CD4-positive, alpha-beta T cell treated with Interleukin-1 beta for 1 hour (primary cell): ENCODE data around the gene PRAME.
"Not testable (repeated sequence)": the region's sequence is repeated elsewhere in the genome, so short reads cannot be mapped to it uniquely, and the experiment has no call there.

ENCODE experiments used
- DNase-seq, 2 donors: peaks; one replicate each; pipeline ENCODE4 v3.0.0-alpha.2; 2020 to 2022

PRAME gene

DNA sequence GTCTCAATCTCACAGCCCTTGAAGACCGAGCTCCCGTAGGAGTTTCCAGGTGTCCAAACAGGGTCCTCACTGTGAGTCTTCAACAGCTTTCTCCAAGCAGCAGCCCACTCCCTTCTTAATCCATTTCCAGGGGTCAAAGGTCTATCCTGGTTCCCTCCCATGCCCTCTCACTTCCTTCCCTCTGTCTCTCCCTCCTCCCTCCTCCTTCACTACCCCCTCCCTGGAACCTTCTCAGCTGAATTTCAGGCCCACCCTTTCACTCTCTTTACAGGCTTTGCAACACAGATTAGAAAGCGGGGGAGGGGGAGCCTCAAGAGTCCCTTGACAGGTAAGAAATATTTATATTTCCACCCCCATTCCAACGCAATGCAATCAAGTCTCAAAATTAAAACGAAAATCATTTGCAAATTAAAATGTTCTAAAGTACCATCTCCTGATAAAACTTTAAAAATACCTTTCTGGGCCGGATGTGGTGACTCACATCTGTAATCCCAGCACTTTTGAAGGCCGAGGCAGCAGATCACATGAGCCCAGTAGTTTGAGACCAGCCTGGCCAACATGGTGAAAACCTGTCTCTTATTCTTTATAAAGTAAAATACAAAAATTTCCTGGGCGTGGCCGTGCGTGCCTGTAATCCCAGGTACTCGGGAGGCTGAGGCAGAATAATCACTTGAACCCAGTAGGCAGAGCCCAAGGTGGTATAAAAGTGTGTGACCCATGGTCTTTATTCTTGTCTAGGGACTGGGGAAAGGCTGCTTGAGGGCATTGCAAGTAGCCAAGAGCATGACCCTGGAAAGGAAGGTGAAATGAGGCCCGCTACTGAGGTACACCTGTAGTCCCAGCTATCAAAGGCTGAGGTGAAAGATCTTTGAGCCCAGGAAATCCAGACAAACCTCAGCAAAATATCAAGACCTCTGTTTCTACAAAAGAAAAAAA is 38.1 kb downstream of the PRAME start:
- DNase-seq = no peak

DNA sequence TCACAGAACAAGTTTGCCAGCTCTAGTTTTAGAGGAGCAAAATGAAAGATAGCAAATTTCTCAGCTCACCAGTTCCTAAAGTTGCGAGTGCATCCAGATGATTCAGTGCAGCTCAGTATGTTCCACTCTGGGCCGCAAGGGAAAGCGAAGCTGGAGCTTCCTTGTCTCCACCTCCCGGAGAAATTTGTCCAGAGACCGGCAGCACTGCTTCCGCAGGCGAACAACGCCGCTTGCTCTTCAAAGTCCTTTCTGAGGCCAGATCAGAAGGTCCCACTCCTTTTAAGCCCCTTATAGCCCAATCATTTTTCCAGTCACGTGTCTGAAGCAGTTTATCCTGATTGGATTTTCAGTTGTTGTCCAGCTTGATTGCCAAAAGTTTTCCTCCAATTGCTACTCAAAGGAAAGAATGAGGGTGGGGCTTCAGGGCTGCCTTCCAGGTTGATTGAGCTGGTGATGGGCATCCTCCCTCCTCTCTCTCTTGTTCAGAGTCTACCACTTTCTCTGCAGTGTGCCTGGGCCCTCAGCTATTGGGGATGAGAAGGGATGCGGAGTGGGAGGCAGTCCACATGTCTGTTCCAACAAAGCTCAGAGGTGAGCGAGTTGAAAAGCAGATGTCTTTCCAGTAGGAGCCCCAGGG is 38.9 kb downstream of the PRAME start, which contains the start of gene ZNF280A:
TSS of gene ZNF280A (minus strand) at position 251 of the 637 bp plus-strand sequence. CDS start 4,640 bp downstream, outside the sequence.
- no peak for DNase-seq

DNA sequence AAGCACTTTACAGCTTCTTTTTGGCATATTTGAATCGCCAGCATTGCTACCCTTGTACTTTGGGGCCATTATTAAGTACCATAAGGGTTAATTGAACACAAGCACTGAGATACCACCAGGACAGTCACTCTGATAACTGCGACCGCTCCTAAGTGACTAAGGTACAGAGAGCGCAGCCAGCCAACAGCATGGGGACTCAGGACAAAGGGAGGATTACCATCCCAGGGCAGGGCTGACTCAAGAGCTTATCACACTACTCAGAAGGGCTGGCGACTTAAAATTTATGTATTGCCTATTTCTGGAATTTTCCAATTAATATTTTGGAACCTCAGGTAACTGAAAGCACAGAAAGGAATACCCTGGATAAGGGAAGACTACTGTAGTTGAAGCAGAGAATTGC is 39.5 kb downstream of the PRAME start:
- no peak for DNase-seq

DNA sequence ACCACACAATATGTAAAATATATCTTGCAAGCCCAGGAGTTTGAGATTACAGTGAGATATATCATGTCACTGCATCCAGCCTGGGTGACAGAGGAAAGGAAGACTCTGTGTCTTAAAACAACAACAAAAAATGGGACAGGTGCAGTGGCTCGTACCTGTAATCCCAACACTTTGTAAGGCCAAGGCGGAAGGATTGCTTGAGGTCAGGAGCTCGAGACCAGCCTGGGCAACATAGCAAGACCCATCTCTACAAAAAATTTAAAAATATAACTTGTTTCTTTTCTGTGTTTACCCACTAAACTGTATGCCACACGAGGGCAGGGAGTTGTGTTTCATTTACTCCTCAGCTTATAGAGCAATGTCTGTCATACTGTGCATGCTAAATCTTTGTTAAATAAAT is 42.1 kb downstream of the PRAME start:
- no peak for DNase-seq

DNA sequence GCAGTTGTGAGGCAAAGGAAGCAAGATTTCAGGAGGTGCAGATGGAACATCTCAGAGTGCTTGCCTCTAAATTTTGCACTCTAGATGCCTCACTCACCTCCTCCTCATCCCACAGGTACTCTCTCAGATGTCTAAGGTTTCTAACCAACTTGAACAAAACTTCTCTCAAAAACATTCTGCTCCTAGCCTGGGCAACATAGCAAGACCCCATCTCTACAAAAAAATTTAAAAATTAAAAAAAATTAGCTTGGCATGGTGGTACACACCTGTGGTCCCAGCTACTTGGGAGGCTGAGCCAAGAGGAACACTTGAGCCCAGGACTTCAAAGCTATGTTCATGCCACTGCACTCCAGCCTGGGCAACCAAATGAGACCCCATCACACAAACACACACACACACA is 43.2 kb downstream of the PRAME start:
- no peak for DNase-seq

DNA sequence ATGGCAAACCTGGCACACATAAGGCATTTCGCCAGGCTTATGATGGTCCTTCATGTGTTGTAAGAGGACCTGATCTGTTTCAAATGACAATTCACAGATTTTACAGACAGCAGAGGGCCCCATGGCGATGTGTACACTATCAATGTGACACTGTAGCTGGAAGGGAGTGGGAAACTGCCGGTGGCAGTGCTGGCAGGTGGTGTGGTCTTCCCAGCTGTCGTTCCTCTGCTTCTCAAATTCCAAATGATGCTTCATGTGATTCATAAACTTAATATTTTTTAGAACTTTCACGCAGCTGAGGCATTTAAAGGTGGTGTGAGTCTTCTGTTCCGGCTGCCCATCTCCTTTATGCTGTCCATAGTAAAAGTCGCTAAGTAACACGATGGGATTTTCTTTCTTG is 44.6 kb downstream of the PRAME start:
- not testable (repeated sequence) for DNase-seq

DNA sequence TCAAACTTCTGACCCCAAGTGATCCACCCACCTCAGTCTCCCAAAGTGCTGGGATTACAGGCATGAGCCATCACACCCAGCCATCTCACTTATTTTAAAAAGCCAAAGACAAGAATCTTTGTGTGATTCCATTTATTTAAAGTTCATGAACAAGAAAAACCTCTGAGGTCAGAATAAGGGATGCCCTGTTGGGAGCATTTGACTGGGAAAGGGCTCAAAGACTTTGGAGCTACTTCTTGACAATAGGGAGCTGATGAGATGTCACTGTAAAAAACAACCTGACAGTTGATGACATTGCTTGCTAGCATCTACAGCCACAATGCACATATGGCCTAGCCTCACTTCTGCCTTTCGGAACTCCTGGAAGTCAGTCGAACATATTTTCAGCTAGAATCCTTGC is 45.4 kb downstream of the PRAME start:
- no peak for DNase-seq

DNA sequence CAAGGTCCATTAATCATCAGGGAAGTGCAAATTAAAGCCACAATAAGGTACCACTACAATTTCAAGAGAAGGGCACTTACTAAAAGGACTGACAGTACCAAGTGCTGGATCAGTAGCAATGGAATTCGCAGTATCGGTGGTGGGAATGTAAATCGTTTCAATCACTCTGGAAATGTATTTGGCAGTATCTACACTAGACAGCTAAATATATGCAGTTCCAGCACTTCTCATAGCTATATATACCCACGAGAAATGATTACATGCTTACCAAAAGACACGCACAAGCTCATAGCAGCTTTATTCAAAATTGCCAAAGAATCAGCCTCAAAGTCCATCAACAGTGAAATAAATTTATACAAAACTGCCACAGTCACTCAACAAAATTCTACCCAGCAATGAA is 46.1 kb downstream of the PRAME start:
- no peak for DNase-seq

DNA sequence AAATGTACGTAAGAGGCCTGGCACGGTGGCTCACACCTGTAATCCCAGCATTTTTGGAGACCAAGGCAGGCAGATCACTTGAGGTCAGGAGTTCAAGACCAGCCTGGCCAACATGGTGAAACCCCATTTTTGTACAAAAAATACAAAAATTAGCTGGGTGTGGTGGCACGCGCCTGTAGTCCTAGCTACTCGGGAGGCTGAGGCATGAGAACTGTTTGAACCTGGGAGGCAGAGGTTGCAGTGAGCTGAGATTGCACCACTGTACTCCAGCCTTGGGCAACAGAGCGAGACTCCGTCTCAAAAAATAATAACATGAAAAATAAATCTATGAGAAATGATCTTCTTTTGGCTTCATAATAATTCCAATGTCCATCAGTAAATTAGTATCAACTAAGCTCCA is 48.2 kb downstream of the PRAME start:
- not testable (repeated sequence) for DNase-seq

DNA sequence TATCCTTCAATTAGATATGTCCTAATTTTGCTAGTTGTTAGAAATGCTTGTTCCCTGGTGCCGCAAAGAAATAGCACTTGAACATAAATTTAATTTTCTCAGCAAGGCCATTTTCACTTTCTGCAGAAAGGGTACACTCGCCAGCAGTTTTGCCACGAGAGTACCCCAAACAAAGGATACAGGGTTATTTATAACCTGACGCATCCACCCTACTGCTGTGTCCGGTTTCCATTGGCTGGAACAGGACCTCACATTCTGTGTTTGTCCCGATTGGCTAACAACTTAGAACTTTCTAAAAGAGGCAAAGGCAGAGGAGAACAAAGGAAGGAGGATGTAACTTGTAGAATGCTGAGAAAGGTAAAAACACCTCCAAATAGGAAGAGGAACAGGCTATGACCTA is 49.2 kb downstream of the PRAME start:
- not testable (repeated sequence) for DNase-seq

DNA sequence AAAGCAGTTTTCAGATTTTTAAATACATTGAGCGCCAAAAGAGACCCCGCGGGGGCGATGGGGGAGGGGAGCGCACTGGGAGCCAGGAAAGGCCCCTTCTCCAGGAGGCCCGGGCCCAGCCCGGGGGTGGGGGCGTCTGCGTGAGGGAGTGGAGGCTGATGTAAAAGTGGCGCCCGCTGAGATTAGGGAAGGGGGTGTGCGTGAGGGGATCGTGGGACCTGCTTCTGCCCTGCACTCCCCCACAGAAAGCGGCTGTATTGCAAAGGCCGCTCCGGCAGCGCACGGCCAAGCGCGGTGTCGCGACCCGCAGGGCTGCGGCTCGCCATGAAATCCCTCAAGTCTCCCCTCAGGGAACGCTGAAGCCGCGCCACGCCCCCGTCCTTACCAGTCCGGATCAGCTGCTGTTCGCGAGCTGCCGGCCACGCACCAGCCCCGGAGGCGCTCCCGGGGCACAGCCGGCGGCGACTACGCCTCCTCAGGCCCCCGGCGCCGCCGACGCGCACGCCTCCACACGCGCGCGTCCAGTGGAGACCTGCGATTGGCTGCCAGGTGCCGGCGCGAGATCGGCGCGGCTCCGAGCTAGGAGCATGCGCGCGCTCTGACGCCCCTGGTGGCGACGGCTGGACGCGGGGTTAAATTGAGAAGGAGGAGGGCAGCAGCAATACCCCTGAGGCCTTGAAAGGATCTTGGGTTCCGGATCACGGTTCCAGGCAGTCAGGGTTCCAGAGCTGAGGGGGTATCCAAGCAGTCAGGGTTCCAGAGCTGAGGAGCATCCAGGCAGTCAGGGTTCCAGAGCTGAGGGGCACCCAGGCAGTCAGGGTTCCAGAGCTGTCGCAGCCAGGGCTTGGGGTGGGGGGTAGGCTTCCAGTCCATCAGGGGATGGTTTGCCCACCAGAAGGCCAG is 50.5 kb downstream of the PRAME start, which contains the start of gene ZNF280B:
TSS of gene ZNF280B (minus strand) at position 469 of the 903 bp plus-strand sequence. CDS start 19,344 bp downstream, outside the sequence.
- peak; percentile 84 to 85 for DNase-seq

DNA sequence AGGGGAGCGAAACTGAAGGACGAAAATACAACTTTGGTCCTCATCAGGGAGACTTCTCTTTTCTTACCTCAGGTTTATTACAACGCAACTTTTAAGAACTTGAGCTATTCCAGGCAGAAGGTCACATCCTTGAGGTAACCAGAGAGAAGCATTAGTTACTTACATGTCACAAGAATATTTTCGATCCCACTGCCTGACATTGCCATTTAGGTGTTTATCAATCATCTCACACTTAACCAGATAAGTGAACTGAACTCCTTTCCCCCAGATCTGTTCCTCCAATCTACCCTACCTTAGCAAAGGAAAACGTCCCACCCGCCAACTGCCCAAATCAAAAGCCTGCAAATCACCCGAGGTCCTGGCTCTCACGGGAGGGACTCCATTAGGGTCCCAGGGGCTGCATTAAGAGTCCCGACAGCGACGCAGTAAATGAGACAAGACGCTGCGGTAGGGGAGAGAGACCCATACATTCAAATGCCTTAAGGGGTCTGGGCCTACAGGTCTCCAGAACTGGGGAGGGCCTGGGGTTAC is 51.3 kb downstream of the PRAME start:
- DNase-seq = no peak

DNA sequence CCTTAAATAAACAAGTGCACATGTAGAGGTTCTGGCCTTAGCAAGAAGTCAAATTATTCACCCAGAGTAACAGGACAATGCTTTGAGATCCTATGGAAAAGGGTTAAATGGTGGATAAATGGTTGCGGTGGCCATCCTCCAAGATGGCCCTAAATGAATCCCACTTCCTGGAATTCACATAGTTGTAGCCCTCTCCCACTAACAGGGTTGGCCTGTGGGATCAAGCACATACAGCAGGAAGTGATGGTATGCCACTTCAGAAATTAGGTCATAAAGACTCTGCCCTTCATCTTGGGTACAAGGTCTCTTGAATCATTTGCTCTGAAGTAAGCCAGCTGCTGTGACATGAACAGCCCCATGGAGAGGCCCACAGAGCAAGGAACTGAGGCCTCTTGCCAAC is 52.3 kb downstream of the PRAME start:
- no peak for DNase-seq

DNA sequence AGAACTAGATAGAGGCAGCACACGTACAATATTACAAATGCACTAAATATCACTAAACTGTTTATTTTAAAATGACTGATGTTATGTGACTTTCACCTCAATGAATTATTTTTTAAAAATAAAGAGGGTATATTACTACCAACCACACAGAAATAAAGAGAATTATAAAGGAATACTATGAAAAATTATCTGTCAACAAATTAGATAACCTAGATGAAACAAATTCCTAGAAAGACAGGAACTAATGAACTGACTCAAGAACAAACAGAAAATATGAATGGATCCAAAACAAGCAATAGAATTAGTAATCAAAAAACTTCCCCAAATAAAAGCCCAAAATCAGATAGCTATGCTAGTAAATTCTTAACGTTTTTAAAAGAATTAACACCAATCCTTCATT is 60.8 kb downstream of the PRAME start:
- DNase-seq = no peak
